Left colon (tissue), 2 donors: Measurements from ENCODE around the gene IRGQ. TPM values are rescaled to one million over a fixed set of nuclear protein-coding genes. Genes with fewer than 3 reads are reported as not detected.

Experiments used
- ATAC-seq: fragments of 200-7000 bp; cut with Tn5 transposase; one replicate; pipeline ENCODE4 v1.9.1; 2020; ENCODE audit warnings: mild to moderate bottlenecking, moderate library complexity
- DNase-seq, 2 donors: peaks; one replicate each; pipeline ENCODE4 v3.0.0-alpha.2; 2020
- intact Hi-C, 2 donors: fragments of 100-400 bp; cut with DNase I in 1 of 2; cut with micrococcal nuclease in 1 of 2; formaldehyde crosslinking; loops; one replicate each; pipeline versions ENCODE4 v1.11.2 to v1.14.0; 2022; cut with DNase I, micrococcal nuclease
- total RNA-seq, 2 donors: library from RNA; stranded (reverse); fragmentation: NEBNext Ultra II Directional; extraction: Animal tissue kit (Norgen Biotek cat#: 25700); gene quantifications; one replicate each; pipeline ENCODE4 v1.2.1, GENCODE V29; 2021
- donor health status: DM: no; HTN: no; CAD: no.
- donor health status: DM: yes; HTN: yes; CAD: no.

Gene IRGQ
- total RNA-seq, 2 donors from 2014 or later: 19.8 to 23.3 TPM

DNA sequence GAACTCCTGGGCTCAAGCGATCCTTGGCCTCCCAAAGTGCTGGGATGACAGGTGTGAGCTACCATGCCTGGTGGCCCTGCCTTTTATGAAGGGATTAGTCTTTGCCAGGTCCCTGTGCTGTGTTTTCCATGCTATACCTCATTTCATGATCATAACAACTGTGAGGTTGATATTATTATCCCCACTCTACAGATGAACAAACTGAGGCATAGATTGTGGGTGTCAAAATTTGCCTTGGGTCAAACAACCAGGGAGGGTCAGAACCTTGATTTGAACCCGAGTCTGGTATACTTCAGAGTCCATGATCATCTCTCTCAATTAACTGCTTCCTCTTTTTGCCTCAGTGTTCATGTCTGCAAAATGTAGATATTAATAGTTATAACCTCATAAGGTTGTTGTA lies 13.4 kb downstream of the IRGQ start:
- intact Hi-C loops: no loop called here
- ATAC-seq (no peak), DNase-seq (no peak)

DNA sequence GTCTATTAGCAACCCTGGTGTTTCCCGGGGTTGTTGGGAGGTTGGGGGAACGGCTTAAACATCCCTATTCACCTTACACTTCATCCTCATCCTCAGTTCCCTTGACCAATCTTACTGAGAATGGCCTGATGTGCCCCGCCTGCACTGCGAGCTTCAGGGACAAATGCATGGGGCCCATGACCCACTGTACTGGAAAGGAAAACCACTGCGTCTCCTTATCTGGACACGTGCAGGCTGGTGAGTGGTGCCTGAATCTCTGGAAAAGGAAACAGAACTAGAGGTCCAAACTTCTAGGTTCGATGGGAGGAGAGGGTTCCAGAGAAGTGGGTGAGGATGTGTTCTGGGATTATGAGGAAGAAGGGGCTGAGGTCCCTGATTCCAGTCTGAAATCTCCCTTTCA lies 14.5 kb downstream of the IRGQ start:
- DNase-seq (no peak), ATAC-seq (no peak)
- intact Hi-C loops: no loop called here

DNA sequence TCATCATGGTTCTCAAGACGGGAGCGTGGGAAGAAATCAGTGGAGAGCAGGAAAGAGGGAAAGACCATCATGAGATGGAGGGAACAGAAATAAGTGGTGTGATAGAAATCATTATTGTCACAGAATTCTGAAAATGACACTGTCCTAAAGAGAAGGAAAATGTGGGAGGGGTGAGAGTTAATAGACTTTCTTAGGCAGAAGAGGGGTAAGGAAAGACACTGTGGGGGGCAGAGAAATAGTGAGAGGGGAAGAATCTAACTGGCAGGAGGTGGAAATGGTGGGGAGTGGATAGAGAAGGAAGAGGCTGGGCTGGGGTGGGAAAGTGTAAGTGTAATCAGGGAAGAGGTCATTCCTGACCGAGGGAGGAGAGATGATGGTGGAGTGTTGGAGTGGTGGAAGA lies 17.1 kb downstream of the IRGQ start:
- no peak for DNase-seq

DNA sequence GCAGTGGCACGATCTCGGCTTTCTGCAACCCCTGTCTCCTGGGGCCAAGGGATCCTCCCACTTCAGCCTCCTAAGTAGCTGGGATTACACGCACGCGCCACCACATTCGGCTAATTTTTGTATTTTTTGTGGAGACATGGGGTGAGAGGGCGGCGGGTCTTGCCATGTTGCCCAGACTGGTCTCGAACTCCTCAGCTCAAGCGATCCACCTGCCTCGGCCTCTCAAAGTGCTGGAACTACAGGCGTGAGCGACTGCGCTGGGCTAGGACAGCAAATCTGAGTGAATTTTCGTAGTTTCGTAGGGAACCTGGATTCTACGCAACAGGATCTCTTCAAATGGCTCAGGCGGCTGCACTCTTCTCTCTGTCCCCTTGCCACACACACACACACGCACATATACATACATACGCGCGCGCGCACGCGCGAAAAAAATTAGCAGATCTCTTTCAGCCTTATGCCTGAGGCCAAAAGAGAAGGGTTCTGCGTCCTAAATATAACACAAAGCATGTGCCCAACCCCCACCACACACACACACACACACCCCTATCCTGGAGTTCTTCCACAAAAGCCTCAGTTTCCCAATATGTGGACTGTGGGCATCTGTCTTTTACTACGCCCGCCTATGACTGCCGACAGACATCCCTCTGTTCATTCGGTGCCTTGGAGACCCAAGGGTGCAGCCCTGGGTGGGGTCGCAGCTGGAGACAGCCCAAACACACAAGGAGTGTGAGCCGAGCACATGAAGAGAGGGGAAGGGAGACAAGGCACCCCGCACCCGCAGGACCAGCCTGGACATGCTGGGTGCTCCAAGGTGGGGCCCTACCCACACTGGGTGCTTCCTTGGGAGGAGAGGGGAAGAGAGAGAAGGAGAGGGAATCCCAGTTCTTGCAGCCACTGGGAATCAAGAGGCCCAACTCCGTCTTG lies 19.7 kb downstream of the IRGQ start:
- DNase-seq: peak in 1 of 2 donors; percentile 24

More for the DNA sequence above, 17.1 kb downstream of the IRGQ start:
- no peak for ATAC-seq
- intact Hi-C loops: no loop called here

DNA sequence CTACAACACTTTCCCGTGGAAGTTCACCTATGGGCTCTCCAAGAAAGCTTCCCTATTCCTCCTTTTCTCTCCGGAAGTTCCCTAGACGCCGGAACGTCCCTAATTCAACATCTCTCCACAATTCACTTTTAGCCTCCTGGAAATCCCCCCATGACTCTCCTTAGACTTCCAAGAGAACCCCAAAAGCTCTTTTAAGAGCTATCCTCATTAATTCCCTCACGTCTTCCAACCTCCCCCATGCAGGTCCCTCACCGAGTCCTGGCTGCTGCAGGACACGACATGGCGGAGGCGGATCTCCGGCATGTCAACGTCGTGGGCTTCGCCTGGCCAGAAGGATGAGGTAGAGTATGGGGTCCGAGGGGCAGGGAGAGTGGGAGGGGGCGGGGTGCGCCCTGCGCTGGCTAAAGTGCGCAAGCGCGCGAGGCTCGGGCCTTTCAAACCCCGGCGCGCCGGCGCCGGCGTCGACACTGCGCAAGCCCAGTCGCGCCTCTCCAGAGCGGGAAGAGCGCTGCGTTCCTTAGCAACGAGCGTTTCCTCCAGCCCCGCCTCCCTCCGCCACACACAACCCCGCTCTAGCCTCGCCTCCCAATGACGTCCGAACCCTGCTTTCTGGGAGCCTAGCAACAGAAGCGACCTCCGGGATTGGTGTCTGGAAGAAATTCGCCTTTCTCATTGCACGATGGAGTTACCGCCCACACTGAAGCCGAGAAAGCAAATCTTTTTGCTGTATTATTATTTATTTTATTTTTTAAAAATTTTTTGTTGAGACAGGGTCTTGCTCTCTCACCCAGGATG lies 20.6 kb downstream of the IRGQ start, which contains the start of the genes PINLYP and XRCC1:
TSS of gene PINLYP (plus strand) at position 646 of the 795 bp plus-strand sequence. CDS start 1,391 bp downstream, outside the sequence.
TSS of gene XRCC1 (minus strand) at position 372 of the 795 bp plus-strand sequence. CDS start at position 303, 69 bp downstream.
- intact Hi-C loops: no loop called here
- ATAC-seq (peak; percentile 99), DNase-seq (peak; percentile 98)

More for the DNA sequence above, 19.7 kb downstream of the IRGQ start:
- intact Hi-C loops: no loop called here
- no peak for ATAC-seq

DNA sequence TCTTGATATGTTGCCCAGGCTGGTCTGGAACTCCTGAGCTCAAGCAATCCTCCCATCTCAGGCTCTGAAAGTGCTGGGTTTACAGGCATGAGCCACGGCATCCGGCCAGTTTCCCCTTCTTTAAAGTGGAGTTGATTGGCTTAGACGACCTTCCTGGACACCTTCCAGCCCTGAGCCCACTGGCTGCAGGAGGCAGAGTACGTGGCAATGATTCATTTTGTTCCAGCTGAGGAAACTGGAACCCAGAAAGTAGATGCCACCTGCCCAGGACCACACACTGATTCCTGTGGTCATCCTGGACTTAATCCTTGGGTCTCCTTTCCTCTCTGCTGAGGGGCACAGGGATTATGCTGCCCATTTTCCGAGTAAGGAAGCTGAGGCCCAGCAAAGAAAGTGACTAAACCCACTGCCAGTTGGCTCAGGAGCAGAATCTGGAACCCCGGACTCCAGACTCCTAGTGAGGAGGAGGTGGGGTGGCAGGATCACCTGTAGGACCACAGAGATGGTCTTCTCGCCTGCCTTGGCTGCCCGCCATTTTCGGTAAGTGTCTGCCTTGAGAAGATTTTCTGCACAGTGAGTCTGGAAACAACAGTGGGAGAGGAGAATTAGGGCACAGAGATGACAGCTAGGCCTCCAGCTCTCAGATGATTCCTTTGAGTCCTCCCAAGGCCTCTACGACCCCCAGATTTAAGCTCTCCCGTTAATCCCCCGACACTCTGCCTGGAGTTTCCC lies 21.3 kb downstream of the IRGQ start:
- ATAC-seq (no peak), DNase-seq (peak in 1 of 2 donors; percentile 25)
- intact Hi-C loops: no loop called here

DNA sequence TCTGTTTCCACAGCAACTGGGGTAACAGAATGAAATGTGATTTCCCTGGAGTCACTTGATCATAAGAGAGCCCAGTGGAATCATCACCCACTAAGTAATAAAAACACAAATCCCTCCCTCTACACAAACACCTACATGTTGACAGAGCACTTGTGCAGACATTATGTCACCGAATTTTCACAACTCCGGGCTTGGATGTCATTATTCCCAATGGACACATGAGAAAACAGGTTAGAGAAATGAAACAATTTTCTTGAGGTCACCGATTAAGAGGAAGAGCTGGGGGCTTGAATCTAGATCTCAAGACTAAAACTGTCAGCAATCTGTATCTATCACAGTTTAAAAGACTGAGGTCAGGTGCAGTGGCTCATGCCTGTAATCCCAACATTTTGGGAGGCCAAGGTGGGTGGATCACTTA lies 23.8 kb downstream of the IRGQ start:
- DNase-seq: no peak
- intact Hi-C loops: no loop called here

DNA sequence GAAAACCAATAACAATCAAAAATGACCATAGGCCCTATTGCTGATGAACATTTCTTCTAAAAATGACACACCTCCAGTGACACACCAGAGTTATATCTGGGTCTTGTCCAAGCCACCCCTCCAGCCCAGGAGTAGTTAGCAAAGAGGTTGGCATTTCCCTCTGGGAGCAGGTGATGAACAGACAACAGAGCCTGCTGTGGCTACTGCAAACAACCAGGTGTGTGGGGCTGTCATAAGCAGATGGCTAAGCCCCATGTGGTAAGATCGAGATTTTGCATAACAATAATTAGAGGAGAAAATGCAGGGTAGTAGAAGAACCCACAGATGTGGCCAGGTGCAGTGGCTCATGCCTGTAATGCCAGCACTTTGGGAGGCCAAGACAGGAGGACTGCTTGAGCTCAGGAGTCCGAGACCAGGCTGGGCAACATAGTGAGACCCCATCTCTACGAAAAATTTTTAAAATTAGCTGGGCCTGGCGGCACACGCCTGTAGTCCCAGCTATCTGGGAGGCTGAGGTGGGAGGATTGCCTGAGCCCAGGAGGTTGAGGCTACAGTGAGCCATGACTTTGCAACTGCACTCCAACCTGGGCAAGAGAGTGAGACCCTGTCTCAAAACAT lies 25.7 kb downstream of the IRGQ start:
- intact Hi-C loops: no loop called here
- no peak for DNase-seq
- no peak for ATAC-seq

More for the DNA sequence above, 23.8 kb downstream of the IRGQ start:
- ATAC-seq: peak; percentile 35

DNA sequence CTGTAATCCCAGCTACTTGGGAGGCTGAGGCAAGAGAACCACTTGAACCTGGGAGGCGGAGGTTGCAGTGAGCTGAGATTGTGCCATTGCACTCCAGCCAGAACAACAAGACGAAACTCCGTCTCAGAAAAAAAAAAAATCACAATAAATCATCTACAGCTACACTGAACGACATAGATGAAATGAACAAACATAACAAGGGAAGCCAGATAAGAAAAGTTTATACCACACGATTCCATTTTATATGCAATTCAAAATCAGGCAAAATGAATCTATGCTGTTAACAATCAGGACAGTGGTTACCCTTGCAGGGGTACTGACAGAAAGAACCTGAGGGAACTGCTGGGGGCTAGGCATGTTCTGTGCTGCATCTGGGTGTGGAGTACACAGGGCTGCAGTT lies 26.3 kb downstream of the IRGQ start:
- intact Hi-C loops: no loop called here
- ATAC-seq (no peak), DNase-seq (no peak)

DNA sequence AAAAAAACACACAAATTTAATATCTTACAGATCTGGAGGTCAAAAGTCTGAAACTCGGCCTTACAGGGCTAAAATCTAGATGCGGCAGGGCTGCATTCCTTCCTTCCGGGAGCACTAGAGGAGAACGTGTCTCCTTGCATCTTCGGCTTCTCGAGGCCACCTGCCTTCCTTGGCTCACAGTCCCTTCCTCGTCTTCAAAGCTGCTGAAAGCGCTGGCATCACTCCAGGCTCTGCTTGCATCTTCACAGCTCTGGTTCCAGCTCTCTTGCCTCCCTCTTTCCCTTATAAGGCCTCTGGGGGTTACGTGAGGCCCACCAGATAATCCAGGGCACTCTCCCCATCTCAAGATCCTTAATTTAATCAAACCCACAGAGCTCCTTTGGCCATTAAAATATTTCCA lies 31.1 kb downstream of the IRGQ start:
- no peak for DNase-seq
- ATAC-seq: no peak
- intact Hi-C loops: no loop called here

DNA sequence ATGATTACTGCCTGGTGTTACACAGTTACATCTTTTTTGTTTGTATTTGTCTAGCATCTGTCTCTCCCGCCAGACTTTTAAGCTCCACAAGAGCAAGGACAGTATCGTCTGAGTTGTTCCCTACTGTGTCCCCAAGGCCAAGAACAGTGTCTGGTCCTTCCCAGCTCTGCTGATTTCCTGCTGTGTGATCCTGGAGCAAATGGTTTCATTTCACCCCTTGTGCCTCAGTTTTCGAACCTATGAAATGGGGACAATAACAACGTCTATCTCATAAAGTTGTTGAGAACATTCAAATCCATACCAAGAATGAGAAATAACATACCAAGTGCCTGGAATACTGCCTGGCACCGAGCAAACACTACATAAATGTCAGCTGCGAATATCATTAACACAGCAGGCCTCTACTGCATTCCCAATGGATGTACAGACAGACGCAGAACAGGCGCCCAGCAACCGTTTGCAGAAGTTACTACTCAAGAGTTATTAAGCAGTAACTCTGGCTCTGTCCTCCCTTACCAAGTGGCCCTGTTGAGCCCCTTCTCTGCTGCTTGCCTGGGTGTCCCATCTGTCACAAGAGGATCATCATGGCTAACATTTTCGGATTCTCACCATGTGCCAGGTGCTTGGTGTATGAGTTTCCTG lies 32.0 kb downstream of the IRGQ start:
- DNase-seq (no peak), ATAC-seq (no peak)
- intact Hi-C loops: no loop called here

DNA sequence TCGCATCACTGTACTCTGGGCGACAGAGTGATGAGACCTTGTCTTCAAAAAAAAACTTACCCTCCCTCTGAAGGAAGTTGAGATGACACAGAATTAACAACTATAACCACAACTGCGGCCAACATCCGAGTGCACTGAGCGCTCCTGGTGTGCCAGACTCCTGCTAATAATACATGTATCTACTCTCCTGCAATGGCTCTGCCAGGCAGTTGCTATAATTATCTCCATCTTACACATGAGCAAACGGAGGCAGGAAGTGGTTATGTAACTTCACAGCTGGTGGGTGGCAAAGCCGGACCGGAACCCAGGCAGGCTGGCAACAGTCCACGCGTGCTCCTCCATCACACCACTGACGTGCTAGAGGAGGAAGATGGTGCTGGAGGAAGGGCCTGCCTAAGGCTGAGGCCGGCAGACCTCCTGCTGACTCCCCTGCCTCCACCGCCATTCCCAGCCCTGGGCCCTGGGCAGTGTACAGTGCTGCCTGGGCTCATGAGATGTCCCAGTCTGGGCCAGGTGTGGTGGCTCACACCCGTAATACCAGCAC lies 33.2 kb downstream of the IRGQ start:
- ATAC-seq (peak; percentile 64), DNase-seq (peak; percentile 78)
- intact Hi-C loops: no loop called here

DNA sequence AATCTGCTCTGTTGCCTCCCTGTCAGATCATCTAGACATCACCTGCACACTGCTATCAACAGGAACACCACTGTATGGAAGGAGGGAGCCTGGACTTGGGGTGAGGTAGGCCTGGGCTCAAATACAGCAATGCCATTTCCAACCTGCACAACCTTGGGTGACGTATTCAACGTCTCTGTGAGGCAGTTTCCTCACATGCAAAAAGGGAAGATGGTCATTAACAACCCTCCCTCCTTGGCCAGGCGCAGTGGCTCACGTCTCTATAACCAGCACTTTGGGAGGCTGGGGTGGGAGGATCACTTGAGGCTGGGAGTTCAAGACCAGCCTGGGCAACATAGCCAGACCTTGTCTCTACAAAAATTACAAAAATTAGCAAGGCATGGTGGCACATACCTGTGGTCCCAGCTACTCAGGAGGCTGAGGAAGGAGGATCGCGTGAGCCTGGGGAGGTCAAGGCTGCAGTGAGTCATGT lies 33.7 kb downstream of the IRGQ start:
- ATAC-seq (no peak), DNase-seq (no peak)
- intact Hi-C loops: no loop called here

DNA sequence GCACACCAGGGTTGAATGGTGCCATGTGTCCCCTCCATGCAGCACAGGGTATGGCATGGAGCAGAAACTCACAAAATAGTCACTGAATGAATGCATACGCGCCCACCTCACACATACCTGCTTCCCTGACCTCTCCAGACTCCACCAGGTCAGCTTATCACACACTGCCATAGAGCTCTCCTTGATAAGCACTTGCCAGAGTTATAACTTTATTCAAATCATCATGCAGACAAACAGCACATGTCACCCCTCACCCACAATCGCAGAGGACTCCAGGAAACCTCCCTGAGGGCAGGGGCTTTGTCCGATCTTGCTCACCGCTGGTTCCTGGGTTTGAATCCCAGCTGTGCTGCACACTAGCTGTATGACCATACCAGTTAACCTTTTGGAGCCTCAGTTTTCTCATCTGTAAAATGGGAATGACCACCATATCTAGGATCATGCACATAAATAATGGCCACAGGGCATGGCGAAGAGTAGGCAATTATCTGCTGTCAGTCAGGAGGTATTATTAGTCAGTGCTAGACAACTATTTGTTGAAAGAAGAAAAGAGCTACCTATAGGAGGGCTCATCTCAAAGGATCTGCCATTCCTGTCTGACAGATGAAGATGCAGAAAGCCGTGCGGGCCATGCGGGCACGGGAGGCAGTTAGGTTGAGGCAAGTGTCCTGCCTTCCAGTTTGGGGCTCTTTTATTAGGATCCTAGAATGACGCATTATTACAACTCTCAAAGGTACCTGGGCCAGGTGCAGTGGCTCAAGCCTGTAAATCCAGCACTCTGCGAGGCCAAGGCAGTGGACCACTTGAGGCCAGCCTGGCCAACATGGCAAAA lies 34.6 kb downstream of the IRGQ start:
- DNase-seq: no peak
- intact Hi-C loops: no loop called here
- ATAC-seq: no peak

DNA sequence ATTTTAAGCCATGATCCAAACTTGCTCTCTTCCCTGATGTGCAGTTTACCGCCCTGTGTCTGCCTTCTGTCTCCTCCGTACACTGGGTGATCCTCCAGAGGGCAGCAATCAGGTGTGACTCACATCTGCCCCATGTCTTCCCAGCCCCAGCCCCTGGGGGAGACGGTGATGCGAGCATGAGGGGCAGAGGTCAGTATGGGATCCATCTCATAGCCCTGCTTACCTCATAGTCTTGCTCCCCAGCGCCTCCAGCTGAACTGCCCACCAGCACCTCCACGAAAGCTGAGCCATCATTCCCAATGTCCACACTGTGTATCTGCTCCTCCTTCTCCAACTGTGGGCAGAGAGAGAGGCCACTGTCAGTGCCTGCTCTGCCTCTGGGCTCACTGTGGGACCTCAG lies 35.2 kb downstream of the IRGQ start:
- ATAC-seq (no peak), DNase-seq (no peak)
- intact Hi-C loops: no loop called here

DNA sequence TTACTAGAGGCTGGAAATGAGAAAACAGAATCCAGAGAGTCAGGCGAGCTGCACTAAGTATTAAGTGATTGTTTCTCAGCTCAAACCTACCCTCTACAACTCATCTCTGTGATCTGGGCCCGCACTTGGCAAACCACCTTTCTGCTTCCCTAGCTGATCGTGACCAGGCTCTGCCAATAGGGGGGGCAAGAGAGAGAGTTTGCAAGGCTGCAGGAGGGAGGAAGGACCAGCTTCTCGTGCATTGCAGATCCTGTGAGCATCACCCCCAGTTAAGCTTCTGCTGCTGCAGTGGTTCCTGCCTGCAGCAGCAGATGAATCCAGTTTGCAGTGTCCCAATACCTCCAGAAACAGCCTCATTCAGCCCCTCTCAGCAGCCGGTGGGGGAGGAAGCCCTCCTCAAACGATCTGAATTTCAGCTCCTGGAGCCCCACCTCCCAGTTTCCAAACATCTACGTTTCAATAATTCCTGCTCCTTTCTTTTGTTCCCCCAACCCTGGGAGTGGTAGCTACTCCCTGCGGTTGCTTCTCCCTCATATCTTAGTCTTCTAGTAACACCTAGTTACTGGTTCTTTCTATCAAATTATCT lies 40.7 kb downstream of the IRGQ start:
- intact Hi-C loops: loop anchor here in 1 of 2 donors (5.0 kb wide), 1 partner anchor 87 kb away; no protein-coding TSS in a partner anchor
- ATAC-seq: peak; percentile 87
- DNase-seq: peak; percentile 54 to 87
